SK-N-SH (cell line): Measurements from ENCODE around the gene SCYL1. TPM values are rescaled to one million over a fixed set of nuclear protein-coding genes. Genes with fewer than 3 reads are reported as not detected.

Experiments used
- CTCF ChIA-PET: fragments of 300-600, 350-600 bp; formaldehyde crosslinking; extraction: SDS; loops from one replicate; lab custom pipeline; 2021; lab: Yijun Ruan, JAX
- POLR2A ChIA-PET: fragments of 350-600 bp; sonication (Branson Sonifier 250); formaldehyde crosslinking; extraction: SDS; loops from one replicate; lab custom pipeline; 2020; ENCODE audit warnings: antibody characterized with exemption, inconsistent platforms; lab: Yijun Ruan, JAX
- DNase-seq: peaks from one replicate; pipeline ENCODE4 v3.0.0; 2012
- H2AFZ ChIP-seq: fragments of 200-600 bp; sonication (generic); 2 replicates; pipeline ENCODE4 v1.8.1; 2016; ENCODE audit warnings: antibody characterized with exemption, mild to moderate bottlenecking, low read depth
- H3F3A ChIP-seq: fragments of 200-600 bp; sonication (generic); replicated peaks from 2 replicates; pipeline ENCODE3; 2016; ENCODE audit warnings: antibody characterized with exemption, mild to moderate bottlenecking; ENCODE audit not compliant: insufficient read depth
- H3K27ac ChIP-seq, 2 experiments: fragments of 200-500 bp in 1 of 2; fragments of 200-600 bp in 1 of 2; sonication (Bioruptor generic) in 1 of 2; sonication (generic), shearing (Covaris generic) in 1 of 2; 2 replicates each; pipeline versions ENCODE4 v1.5.1 to v1.6.1; 2014 to 2016; ENCODE audit warnings: low read depth in 2 of 2, inconsistent platforms in 1 of 2, low read length in 1 of 2, mild to moderate bottlenecking in 1 of 2, mixed read lengths in 1 of 2
- H3K27me3 ChIP-seq: fragments of 200-600 bp; sonication (generic), shearing (Covaris generic); 2 replicates; pipeline ENCODE4 v1.6.1; 2016; ENCODE audit warnings: mixed run types; ENCODE audit not compliant: insufficient read depth
- H3K36me3 ChIP-seq, 2 experiments: fragments of 200-500 bp in 1 of 2; fragments of 200-600 bp in 1 of 2; sonication (Bioruptor generic) in 1 of 2; sonication (generic) in 1 of 2; replicated peaks in 1 of 2; 2 replicates each; pipeline versions ENCODE3 to v1.5.1; 2014 to 2016; ENCODE audit warnings: low read length in 1 of 2, mild to moderate bottlenecking in 1 of 2; ENCODE audit not compliant: insufficient read depth in 2 of 2, control insufficient read depth in 1 of 2
- H3K4me1 ChIP-seq, 2 experiments: fragments of 200-500 bp in 1 of 2; fragments of 200-600 bp in 1 of 2; sonication (Bioruptor generic) in 1 of 2; sonication (generic), shearing (Covaris generic) in 1 of 2; 2 replicates each; pipeline versions ENCODE4 v1.5.1 to v1.6.1; 2014 to 2016; ENCODE audit warnings: low read depth in 1 of 2, low read length in 1 of 2, mixed run types in 1 of 2; ENCODE audit not compliant: insufficient read depth in 2 of 2, control insufficient read depth in 1 of 2
- H3K4me2 ChIP-seq: fragments of 200-600 bp; sonication (generic), shearing (Covaris generic); 2 replicates; pipeline ENCODE4 v1.6.1; 2017; ENCODE audit warnings: mixed run types
- H3K4me3 ChIP-seq, 2 experiments: fragments of 200-500 bp in 1 of 2; fragments of 200-600 bp in 1 of 2; sonication (Bioruptor generic) in 1 of 2; sonication (generic), shearing (Covaris generic) in 1 of 2; 2 replicates each; pipeline versions ENCODE4 v1.5.1 to v1.8.1; 2014 to 2016; ENCODE audit warnings: low read depth in 2 of 2, inconsistent platforms in 1 of 2, low read length in 1 of 2, mild to moderate bottlenecking in 1 of 2, mixed read lengths in 1 of 2, moderate library complexity in 1 of 2
- H3K79me2 ChIP-seq: fragments of 200-600 bp; sonication (generic); 2 replicates; pipeline ENCODE4 v1.8.1; 2017; ENCODE audit warnings: mild to moderate bottlenecking; ENCODE audit not compliant: insufficient read depth
- H3K9ac ChIP-seq: fragments of 200-600 bp; sonication (generic); 2 replicates; pipeline ENCODE4 v1.6.1; 2017; ENCODE audit warnings: mixed run types
- H3K9me2 ChIP-seq: fragments of 200-600 bp; sonication (generic); 2 replicates; pipeline ENCODE4 v1.6.1; 2017; ENCODE audit warnings: mixed run types
- H3K9me3 ChIP-seq: fragments of 200-600 bp; sonication (generic); 2 replicates; pipeline ENCODE4 v1.6.1; 2017; ENCODE audit warnings: mixed run types, mild to moderate bottlenecking, moderate library complexity
- H4K20me1 ChIP-seq: fragments of 200-600 bp; sonication (generic); 2 replicates; pipeline ENCODE4 v1.6.1; 2017; ENCODE audit warnings: mild to moderate bottlenecking, mixed run types; ENCODE audit not compliant: insufficient read depth
- FOXJ3 ChIP-seq: sonication (generic); formaldehyde crosslinking; IDR thresholded peaks from 2 replicates; pipeline ENCODE4 v1.5.1; 2020; ENCODE audit warnings: mild to moderate bottlenecking, missing genetic modification reagents
- FOXM1 ChIP-seq: IDR thresholded peaks from 2 replicates; pipeline ENCODE4 v1.4.0; 2012; ENCODE audit warnings: low read depth, mild to moderate bottlenecking
- IRF3 ChIP-seq: fragments of 150-350 bp; IDR thresholded peaks from 2 replicates; pipeline ENCODE4 v1.6.1; 2016; ENCODE audit warnings: mild to moderate bottlenecking, low read depth, low read length
- JUND ChIP-seq: IDR thresholded peaks from 2 replicates; pipeline ENCODE4 v1.4.0; 2012
- MAX ChIP-seq: IDR thresholded peaks from 2 replicates; pipeline ENCODE4 v1.4.0; 2012; ENCODE audit warnings: low read depth
- NFIC ChIP-seq: IDR thresholded peaks from 2 replicates; pipeline ENCODE4 v1.4.0; 2012; ENCODE audit warnings: borderline replicate concordance
- POLR2AphosphoS5 ChIP-seq: IDR thresholded peaks from 2 replicates; pipeline ENCODE4 v1.6.1; 2012; ENCODE audit warnings: low read depth, low read length
- RAD21 ChIP-seq: IDR thresholded peaks from 2 replicates; pipeline ENCODE4 v1.6.1; 2012; ENCODE audit warnings: mild to moderate bottlenecking, low read length
- REST ChIP-seq: IDR thresholded peaks from 2 replicates; pipeline ENCODE4 v1.6.1; 2012; ENCODE audit warnings: mild to moderate bottlenecking, low read depth, low read length, moderate library complexity
- RFX5 ChIP-seq: IDR thresholded peaks from 2 replicates; pipeline ENCODE4 v1.6.1; 2012; ENCODE audit warnings: mild to moderate bottlenecking, improper control_type of control experiment, low read length
- SIN3A ChIP-seq: IDR thresholded peaks from 2 replicates; pipeline ENCODE4 v1.6.1; 2012; ENCODE audit warnings: low read depth, mild to moderate bottlenecking, low read length, moderate library complexity, borderline replicate concordance
- TEAD4 ChIP-seq: IDR thresholded peaks from 2 replicates; pipeline ENCODE4 v1.4.0; 2012; ENCODE audit warnings: mild to moderate bottlenecking, borderline replicate concordance; ENCODE audit not compliant: insufficient read depth
- USF2 ChIP-seq: fragments of 150-350 bp; IDR thresholded peaks from 2 replicates; pipeline ENCODE4 v1.6.1; 2017; ENCODE audit warnings: antibody characterized with exemption, low read length, low read depth, borderline replicate concordance
- YY1 ChIP-seq: IDR thresholded peaks from 2 replicates; pipeline ENCODE4 v1.4.0; 2012; ENCODE audit warnings: low read depth, mild to moderate bottlenecking
- WGBS: methylation state at CpG from one replicate; pipeline ENCODE4 v1.1.6; 2017; ENCODE audit warnings: low lambda C conversion rate; 5-methylcytosine and 5-hydroxymethylcytosine counted together
- polyA plus RNA-seq, 3 experiments: library from polyadenylated mRNA; depleted of rRNA; stranded (reverse); fragments of >200 nt; gene quantifications; 2 replicates each; pipeline ENCODE4 v1.2.3, GENCODE V29; 2012

Gene SCYL1
- polyA plus RNA-seq, 1 of the 3 experiments (the other 2 are of a cell fraction) = 79.9 TPM

- no peak for TF ChIP-seq REST
- no peak for TF ChIP-seq IRF3
- no peak for TF ChIP-seq YY1
- TF ChIP-seq JUND = no peak
- peak; percentile 59; the same call in 1 of the 2 replicates for TF ChIP-seq MAX
Measured at GRCh38 chr11:65572356-65573051, 47.6 kb downstream of the SCYL1 start, which contains the start of gene FAM89B (continued).

- Histone ChIP-seq H3K27ac (peak overlapping the region; percentile 24 to 54; a peak in 2 of 4 replicates), H3K4me1 (peaks cover 53 to 62% of the 10 kb centered on the region in 2 experiments; a peak in 3 of 4 replicates), H3K9ac (peak overlapping the region; percentile 66; the same call in 1 of the 2 replicates), H3K9me2 (no peaks in the 10 kb centered on the region), H3K79me2 (peaks cover 67% of the 10 kb centered on the region), H3K27me3 (no peaks in the 10 kb centered on the region), H3F3A (peaks cover 50% of the 10 kb centered on the region), H3K4me2 (peak overlapping the region; percentile 83), H3K9me3 (no peaks in the 10 kb centered on the region), H2AFZ (no peak overlapping the region), H3K36me3 (peaks cover 9 to 11% of the 10 kb centered on the region in 2 experiments), H4K20me1 (peaks cover 22% of the 10 kb centered on the region), H3K4me3 (peak overlapping the region; percentile 76 to 99)
- TF ChIP-seq RFX5 = no peak
- TF ChIP-seq REST = no peak
- no peak for TF ChIP-seq MAX
- TF ChIP-seq TEAD4 = no peak
- TF ChIP-seq SIN3A = no peak
- TF ChIP-seq NFIC = no peak
- no peak for TF ChIP-seq USF2
- no peak for TF ChIP-seq FOXJ3
- TF ChIP-seq RAD21 = no peak
- TF ChIP-seq FOXM1 = no peak
- no peak for TF ChIP-seq YY1
- no peak for TF ChIP-seq POLR2AphosphoS5
- CTCF ChIA-PET = interaction anchor here (0.5 to 13.6 kb wide), 20 partner anchors 9 to 1480 kb away, joined by 3 to 295 read pairs (median 6); partner anchors contain the start of genes KCNK7, LTBP3, MAP3K11 and SIPA1
- POLR2A ChIA-PET = interaction anchor here (1.0 to 2.0 kb wide), 5 partner anchors 14 to 40 kb away, joined by 3 to 10 read pairs (median 4); partner anchors contain the start of gene LTBP3
- DNase-seq = no peak
- 52% methylated on average over 8 of the region's 22 CpGs for WGBS
Measured at GRCh38 chr11:65573391-65574079, 48.7 kb downstream of the SCYL1 start.
